B cell (primary cell): ENCODE data around the gene LYRM9. TPM values are rescaled to one million over a fixed set of nuclear protein-coding genes. Genes with fewer than 3 reads are reported as not detected.

Source experiments
- ATAC-seq: fragments of 200-7000 bp; cut with Tn5 transposase; one replicate; pipeline ENCODE4 v1.10.0; 2021; ENCODE audit warnings: low read depth, mild to moderate bottlenecking, moderate number of reproducible peaks, moderate library complexity
- CTCF ChIA-PET: fragments of 350-600 bp; sonication (Branson Sonifier 250); formaldehyde crosslinking; loops from one replicate; lab custom pipeline; 2021; ENCODE audit warnings: antibody characterized with exemption, inconsistent platforms; lab: Charles Lee
- POLR2A ChIA-PET: fragments of 350-600 bp; sonication (Branson Sonifier 250); formaldehyde crosslinking; loops from one replicate; lab custom pipeline; 2021; ENCODE audit warnings: antibody characterized with exemption; lab: Charles Lee
- DNase-seq: peaks from one replicate; pipeline ENCODE4 v3.0.0; 2013
- H2AFZ ChIP-seq: 2 replicates; pipeline ENCODE4 v1.6.1; 2012; ENCODE audit warnings: mild to moderate bottlenecking, low read depth, low read length; ENCODE audit not compliant: insufficient read depth, poor library complexity, severe bottlenecking
- H3K27ac ChIP-seq, 2 donors: 1 replicate in 1 of 2; 2 replicates in 1 of 2; pipeline ENCODE4 v1.5.1; 2012 to 2013; ENCODE audit warnings: low read length in 2 of 2, mild to moderate bottlenecking in 2 of 2, moderate library complexity in 1 of 2
- H3K27me3 ChIP-seq, 4 experiments: fragments of 200-600 bp in 1 of 4; sonication (generic) in 1 of 4; replicated peaks in 1 of 4; 1 replicate in 2 of 4; 2 replicates in 2 of 4; pipeline versions ENCODE4 v1.6.1 to v1.7.0; 2013 to 2016; ENCODE audit warnings: low read length in 3 of 4, mild to moderate bottlenecking in 2 of 4, mixed read lengths in 1 of 4, moderate library complexity in 1 of 4; ENCODE audit not compliant: insufficient read depth in 4 of 4, control insufficient read depth in 3 of 4; ENCODE audit errors: control extremely low read depth in 1 of 4
- H3K36me3 ChIP-seq, 2 experiments: replicated peaks in 1 of 2; 1 replicate in 1 of 2; 2 replicates in 1 of 2; pipeline versions ENCODE4 v1.6.1 to v1.7.1; 2013; ENCODE audit warnings: low read length in 1 of 2; ENCODE audit not compliant: insufficient read depth in 2 of 2, control insufficient read depth in 1 of 2; ENCODE audit errors: control extremely low read depth in 1 of 2, extremely low read depth in 1 of 2
- H3K4me1 ChIP-seq, 2 donors: fragments of 200-600 bp in 1 of 2; sonication (generic) in 1 of 2; 1 replicate in 1 of 2; 2 replicates in 1 of 2; pipeline versions ENCODE4 v1.5.1 to v1.6.1; 2013 to 2017; ENCODE audit warnings: low read length in 2 of 2; ENCODE audit not compliant: control insufficient read depth in 2 of 2, insufficient read depth in 2 of 2
- H3K4me2 ChIP-seq: replicated peaks from 2 replicates; pipeline ENCODE3; 2012; ENCODE audit warnings: mild to moderate bottlenecking, low read depth, low read length; ENCODE audit not compliant: poor library complexity, severe bottlenecking
- H3K4me3 ChIP-seq, 5 experiments: fragments of 200-600 bp in 1 of 5; sonication (generic) in 1 of 5; 1 replicate in 3 of 5; 2 replicates in 2 of 5; pipeline versions ENCODE4 v1.5.1 to v1.7.0; 2011 to 2016; ENCODE audit warnings: low read length in 4 of 5, mild to moderate bottlenecking in 4 of 5, low read depth in 2 of 5, control low read depth in 1 of 5, moderate library complexity in 1 of 5; ENCODE audit not compliant: insufficient read depth in 1 of 5; ENCODE audit errors: control extremely low read depth in 1 of 5, extremely low read depth in 1 of 5
- H3K79me2 ChIP-seq: fragments of 200-600 bp; sonication (generic); one replicate; pipeline ENCODE4 v1.6.0; 2016; ENCODE audit warnings: low read length; ENCODE audit not compliant: control insufficient read depth, insufficient read depth
- H3K9ac ChIP-seq: fragments of 200-600 bp; sonication (generic); 2 replicates; pipeline ENCODE4 v1.6.1; 2017; ENCODE audit warnings: mild to moderate bottlenecking, low read length, moderate library complexity
- H3K9me3 ChIP-seq, 3 donors: one replicate each; pipeline versions ENCODE4 v1.6.1 to v1.7.1; 2013; ENCODE audit warnings: low read length in 2 of 3; ENCODE audit not compliant: control insufficient read depth in 2 of 3, insufficient read depth in 1 of 3; ENCODE audit errors: control extremely low read depth in 1 of 3
- H4K20me1 ChIP-seq: 2 replicates; pipeline ENCODE4 v1.6.0; 2012; ENCODE audit warnings: mild to moderate bottlenecking, low read length; ENCODE audit not compliant: insufficient read depth, control insufficient read depth, poor library complexity, severe bottlenecking
- H3K27ac Mint-ChIP-seq: one replicate; pipeline ENCODE4 v1.8.0; 2021; ENCODE audit warnings: mixed read lengths
- H3K27me3 Mint-ChIP-seq: one replicate; pipeline ENCODE4 v1.8.0; 2021; ENCODE audit warnings: mixed read lengths
- H3K4me1 Mint-ChIP-seq: one replicate; pipeline ENCODE4 v1.8.0; 2021; ENCODE audit warnings: mixed read lengths
- H3K4me3 Mint-ChIP-seq: one replicate; pipeline ENCODE4 v1.8.0; 2021; ENCODE audit warnings: mixed read lengths
- H3K9me3 Mint-ChIP-seq: one replicate; pipeline ENCODE4 v1.8.0; 2022; ENCODE audit warnings: mixed read lengths; ENCODE audit not compliant: insufficient read depth
- CTCF ChIP-seq: fragments of 200-600 bp; IDR thresholded peaks from one replicate; pipeline ENCODE4 v1.8.0; 2022; ENCODE audit warnings: antibody characterized with exemption, mild to moderate bottlenecking
- EZH2 ChIP-seq: IDR thresholded peaks from 2 replicates; pipeline ENCODE4 v1.6.1; 2012; ENCODE audit warnings: borderline replicate concordance, low read depth, mild to moderate bottlenecking, moderate library complexity, low read length; ENCODE audit not compliant: insufficient read depth, poor library complexity, severe bottlenecking
- WGBS: methylation state at CpG from one replicate; pipeline ENCODE4 v1.1.5; 2013; ENCODE audit warnings: missing lambda C conversion rate; ENCODE audit not compliant: insufficient coverage; 5-methylcytosine and 5-hydroxymethylcytosine counted together
- intact Hi-C: fragments of 100-400 bp; cut with micrococcal nuclease; formaldehyde crosslinking; loops from one replicate; pipeline ENCODE4 v1.10.0; 2022
- polyA plus RNA-seq: library from polyadenylated mRNA; depleted of rRNA; stranded (reverse); fragments of >200 nt; gene quantifications from 2 replicates; pipeline ENCODE4 v1.2.3, GENCODE V29; 2012
- total RNA-seq, 2 donors: library from RNA; stranded (reverse); fragments of 120-200 nt in 1 of 2; gene quantifications; 1 replicate in 1 of 2; 2 replicates in 1 of 2; pipeline versions ENCODE4 v1.2.3 to v1.2.4, GENCODE V29; 2013 to 2022

LYRM9 gene
- total and polyA plus RNA-seq, 2 donors (not counting 1 experiment from before 2014, with no cell fraction given) = 12.1 to 14.2 TPM

- H3K36me3 ChIP-seq = no peaks in the 10 kb centered on the region
- Mint-ChIP-seq H3K27ac (no peak overlapping the region), H3K9me3 (no peaks in the 10 kb centered on the region), H3K4me1 (no peaks in the 10 kb centered on the region), H3K4me3 (no peak overlapping the region), H3K27me3 (peaks cover 19% of the 10 kb centered on the region)
- 100% methylated on average over 2 of the region's 3 CpGs for WGBS
- ATAC-seq = no peak
- no peaks in the 10 kb centered on the region for H4K20me1 ChIP-seq
- H3K27ac ChIP-seq = no peak overlapping the region
- no peak overlapping the region for H3K9ac ChIP-seq
- H3K9me3 ChIP-seq = no peaks in the 10 kb centered on the region
- intact Hi-C loops = no loop called here
- H3K4me3 ChIP-seq = no peak overlapping the region
- no peak overlapping the region for H2AFZ ChIP-seq
- POLR2A ChIA-PET = no interaction called here
- CTCF ChIA-PET = no interaction called here
- DNase-seq = no peak
- no peaks in the 10 kb centered on the region for H3K27me3 ChIP-seq
- H3K4me1 ChIP-seq = no peaks in the 10 kb centered on the region
- H3K79me2 ChIP-seq = no peaks in the 10 kb centered on the region
- TF ChIP-seq EZH2 (no peak), CTCF (no peak)
- no peak overlapping the region for H3K4me2 ChIP-seq
Measured at GRCh38 chr17:27855454-27855853, 37.7 kb downstream of the LYRM9 start.

GRCh38 chr17:27854163-27854562 lies 39.0 kb downstream of the LYRM9 start:
- Mint-ChIP-seq H3K27ac (no peak overlapping the region), H3K9me3 (no peaks in the 10 kb centered on the region), H3K4me3 (no peak overlapping the region), H3K27me3 (peaks cover 19% of the 10 kb centered on the region), H3K4me1 (no peaks in the 10 kb centered on the region)
- H3K4me2 ChIP-seq = no peak overlapping the region
- no peaks in the 10 kb centered on the region for H3K9me3 ChIP-seq
- H3K79me2 ChIP-seq = no peaks in the 10 kb centered on the region
- intact Hi-C loops = no loop called here
- H3K27ac ChIP-seq = no peak overlapping the region
- no peaks in the 10 kb centered on the region for H4K20me1 ChIP-seq
- H3K9ac ChIP-seq = no peak overlapping the region
- ATAC-seq (no peak), DNase-seq (no peak)
- POLR2A ChIA-PET = no interaction called here
- 88% methylated on average over 4 of the region's 5 CpGs for WGBS
- no peaks in the 10 kb centered on the region for H3K4me1 ChIP-seq
- CTCF ChIA-PET = interaction anchor here (0.9 kb wide), 1 partner anchor 26 kb away, joined by 3 read pairs; no protein-coding TSS in a partner anchor
- H2AFZ ChIP-seq = no peak overlapping the region
- TF ChIP-seq EZH2 (no peak), CTCF (no peak)
- H3K36me3 ChIP-seq = no peaks in the 10 kb centered on the region
- H3K4me3 ChIP-seq = no peak overlapping the region
- no peaks in the 10 kb centered on the region for H3K27me3 ChIP-seq
